Ammon's horn (tissue), 1 donor: Measurements from ENCODE around the gene CXCR2.
A peak's percentile ranks its signal among the peaks of the same experiment; 100 is the strongest.
"Not testable (repeated sequence)": the region's sequence is repeated elsewhere in the genome, so short reads cannot be mapped to it uniquely, and the experiment has no call there.

ENCODE experiments used
- DNase-seq: peaks from one replicate; pipeline ENCODE4 v3.0.0-alpha.2; 2016; ENCODE audit warnings: low spot score

Gene CXCR2

DNA sequence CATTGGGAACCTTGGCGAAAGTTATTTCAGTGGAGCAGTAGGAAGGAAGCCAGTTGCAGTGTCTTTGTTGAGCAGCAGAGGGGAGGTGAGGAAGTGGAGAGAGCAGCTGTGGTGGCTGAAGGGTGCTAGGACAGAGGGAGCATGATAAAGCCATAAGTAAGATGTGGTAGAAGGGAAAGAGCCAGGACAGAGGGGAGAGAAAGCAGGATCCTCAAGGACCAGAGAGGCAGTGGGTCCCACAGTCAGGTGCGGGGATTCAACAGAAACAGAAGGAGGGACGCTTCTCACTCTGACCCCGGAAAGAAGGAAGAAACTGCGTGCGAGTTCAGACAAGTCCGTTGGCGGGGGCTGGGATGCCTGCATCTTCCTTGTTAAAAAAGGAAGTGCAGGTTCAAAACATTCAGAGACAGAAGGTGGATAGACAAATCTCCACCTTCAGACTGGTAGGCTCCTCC is at the start of gene CXCR2:
TSS of gene CXCR2 (plus strand) at position 403 of the 455 bp plus-strand sequence. CDS start 8,774 bp downstream, outside the sequence.
- peak; percentile 20 for DNase-seq

DNA sequence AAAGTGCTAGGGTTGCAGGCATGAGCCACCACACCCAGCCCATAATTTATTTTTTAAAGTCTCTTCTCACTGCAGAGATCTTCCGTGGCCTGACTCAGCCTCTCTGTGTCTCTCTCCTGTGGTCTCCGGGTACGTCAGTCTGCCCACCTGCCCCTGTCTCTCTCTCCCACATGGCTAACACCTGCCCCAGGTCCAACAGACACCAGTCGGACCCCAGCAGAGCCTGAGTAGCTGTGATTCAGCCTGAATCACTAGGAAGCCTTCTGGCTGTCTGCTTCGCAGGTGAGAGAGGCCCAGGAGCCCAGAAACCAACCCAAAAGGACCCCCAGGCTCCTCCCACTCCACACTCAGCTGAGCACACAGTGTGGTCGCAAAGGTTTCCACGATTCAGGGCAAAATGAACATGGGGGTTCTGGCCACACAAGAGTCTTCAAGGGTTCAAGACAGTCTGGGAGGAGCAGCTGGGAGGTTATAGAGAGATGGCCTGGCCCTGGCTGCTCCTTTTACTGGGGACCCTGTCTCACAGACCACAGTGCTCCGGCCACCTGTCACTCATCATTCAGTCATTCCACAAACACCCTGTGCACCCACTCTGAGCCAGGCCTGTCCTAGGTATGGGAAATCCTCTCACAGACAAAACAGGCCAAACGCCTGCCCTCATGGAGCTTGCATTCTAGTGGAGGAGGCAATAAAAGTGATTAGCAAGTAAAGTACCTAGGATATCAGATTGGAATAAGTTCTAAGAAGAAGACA is 48.2 kb upstream of the CXCR2 start:
- no peak for DNase-seq

DNA sequence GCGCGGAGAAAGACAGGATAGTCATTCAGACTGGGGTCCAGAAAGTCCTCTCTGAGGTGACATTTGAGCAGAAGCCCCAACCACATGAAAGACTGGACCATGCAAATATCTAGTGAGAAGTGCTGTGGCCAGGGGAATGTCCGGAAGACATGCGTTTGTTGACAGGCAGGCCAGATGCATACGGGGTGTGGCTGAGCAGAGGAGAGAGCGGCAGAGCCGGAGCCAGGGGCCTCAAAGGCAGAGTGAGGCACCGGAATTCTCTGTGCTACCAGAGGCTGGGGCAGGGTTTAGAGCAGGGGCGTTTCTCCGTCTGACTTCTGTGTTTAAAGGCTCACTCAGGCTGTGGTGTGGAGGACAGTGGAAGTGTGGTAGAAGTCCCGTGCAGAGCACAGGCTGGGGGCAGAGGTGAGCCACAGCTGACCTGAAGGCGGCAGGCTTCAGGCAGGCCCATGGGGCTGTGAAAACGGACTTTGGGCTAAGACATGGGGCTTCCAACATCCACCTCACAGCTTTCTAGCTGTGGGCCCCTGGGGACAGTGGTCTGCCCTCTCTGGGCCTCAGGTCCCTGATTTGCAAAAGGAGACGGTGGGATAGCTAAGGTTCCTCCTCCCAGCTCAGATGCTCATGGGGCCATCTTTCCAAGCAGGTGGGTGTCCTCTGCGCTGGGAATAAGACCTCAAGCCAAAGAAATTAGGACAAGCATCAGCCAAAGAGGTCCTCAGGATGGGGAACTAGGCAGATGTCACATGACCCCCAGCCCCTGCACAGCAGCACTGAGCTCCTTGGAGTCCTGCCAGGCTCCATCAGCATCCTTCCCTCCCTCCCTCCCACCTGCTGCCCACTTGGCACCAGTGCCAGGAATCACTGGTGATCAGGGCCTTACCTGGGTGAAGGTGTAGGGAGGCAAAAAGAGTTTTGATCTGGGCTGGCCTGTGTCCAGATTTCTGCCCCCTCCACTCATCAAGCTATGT is 45.6 kb upstream of the CXCR2 start:
- no peak for DNase-seq

DNA sequence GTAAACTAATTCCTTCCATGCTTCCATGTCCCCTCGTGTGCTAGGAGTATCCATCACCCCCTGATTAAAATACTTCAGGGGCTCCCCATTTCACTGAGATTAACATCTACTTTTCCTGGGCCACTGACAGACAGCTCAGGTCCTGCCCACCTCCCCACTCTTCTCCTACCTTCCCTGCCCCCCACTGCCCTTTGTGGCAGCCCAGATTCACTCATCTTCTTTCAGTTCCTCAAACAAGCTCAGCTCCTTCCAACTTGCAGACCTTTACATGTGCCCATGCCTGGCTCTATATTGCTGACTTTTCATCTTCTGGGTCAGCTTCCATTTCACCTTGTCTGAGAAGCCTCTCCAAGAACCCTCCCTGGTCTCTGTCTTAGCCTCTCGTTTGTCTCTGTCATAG is 44.8 kb upstream of the CXCR2 start:
- DNase-seq = no peak

DNA sequence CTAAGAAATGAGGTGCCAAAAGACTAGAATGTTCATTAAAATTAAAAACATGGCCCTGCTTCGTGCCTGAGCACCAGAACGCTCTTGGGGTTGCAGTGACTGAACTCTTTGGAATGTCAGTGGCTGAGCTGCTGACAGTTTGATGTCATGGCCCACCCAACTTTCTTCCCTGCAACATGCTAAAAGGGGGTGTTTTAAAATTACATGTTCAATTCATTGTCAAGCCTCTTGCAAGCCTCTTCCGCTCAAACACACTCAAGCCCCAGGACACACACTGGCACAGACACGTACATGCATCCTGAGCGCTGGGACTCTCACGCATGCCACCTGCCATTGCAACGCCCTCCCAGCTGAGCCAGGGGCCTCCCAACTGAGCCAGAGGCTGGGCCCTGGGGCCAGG is 44.1 kb upstream of the CXCR2 start:
- no peak for DNase-seq

DNA sequence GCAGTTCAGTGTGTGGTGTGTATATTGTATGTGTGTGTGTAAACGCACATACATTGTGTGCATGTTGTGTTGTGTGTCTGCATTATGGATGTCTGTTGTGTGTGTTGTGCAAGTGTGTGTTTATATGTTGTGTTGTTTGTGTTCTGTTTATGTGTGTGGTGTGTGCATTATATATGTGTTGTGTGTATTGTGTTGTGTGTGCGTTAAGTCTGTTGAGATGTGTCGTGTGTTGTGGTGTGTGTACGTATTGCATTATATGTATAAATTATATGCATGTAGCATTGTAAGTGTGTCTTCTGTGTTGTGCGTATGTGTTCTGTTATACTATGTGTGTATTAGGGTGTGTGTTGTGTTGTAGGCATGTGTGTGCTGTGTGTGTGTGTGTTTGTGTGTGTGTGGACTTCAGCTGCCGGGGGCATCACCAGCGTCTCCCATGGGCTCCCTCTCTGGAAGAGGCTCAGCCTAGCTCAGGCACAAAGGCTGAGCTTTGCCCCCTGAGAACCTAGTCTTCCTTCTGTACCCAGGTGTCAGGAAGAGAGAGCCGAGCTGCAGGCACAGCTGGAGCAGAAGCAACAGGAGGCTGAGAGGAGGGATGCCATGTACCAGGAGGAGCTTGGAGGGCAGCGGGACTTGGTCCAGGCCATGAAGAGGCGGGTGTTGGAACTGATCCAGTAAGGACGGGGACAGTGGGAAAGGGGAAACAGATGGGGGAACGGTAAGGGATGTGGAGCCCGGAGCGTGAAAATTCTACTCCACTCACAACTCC is 43.1 kb upstream of the CXCR2 start:
- no peak for DNase-seq

DNA sequence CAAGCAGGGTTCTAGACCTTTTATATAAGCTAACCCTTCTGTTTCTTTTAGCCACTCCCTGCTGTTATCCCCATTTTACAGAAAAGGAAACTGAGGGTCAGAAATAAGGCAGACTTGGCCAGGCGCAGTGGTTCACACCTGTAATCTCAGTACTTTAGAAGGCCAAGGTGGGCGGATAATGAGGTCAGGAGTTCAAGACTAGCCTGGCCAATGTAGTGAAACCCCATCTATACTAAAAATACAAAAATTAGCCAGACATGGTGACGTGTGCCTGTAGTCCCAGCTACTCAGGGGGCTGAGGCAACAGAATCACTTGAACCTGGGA is 42.5 kb upstream of the CXCR2 start:
- DNase-seq = no peak

DNA sequence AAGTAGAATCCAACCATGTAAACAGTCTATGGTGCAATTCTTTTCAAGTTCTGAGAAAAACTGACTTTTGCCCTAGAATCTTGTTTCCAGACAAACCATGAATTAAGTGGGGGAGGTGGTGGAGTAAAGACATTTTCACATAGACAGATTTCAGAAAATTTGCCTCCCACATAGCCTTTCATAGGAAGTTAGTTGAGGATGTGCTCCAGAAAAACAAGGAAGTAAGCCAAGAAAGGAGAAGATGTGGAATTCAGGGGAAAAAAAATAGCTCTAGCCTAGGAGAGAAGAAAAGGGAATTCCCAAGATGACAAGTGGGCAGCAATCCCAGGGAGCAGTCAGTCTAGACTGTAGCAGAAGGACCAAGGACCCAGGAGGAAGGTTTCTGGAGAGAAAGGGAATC is 39.4 kb upstream of the CXCR2 start:
- no peak for DNase-seq

DNA sequence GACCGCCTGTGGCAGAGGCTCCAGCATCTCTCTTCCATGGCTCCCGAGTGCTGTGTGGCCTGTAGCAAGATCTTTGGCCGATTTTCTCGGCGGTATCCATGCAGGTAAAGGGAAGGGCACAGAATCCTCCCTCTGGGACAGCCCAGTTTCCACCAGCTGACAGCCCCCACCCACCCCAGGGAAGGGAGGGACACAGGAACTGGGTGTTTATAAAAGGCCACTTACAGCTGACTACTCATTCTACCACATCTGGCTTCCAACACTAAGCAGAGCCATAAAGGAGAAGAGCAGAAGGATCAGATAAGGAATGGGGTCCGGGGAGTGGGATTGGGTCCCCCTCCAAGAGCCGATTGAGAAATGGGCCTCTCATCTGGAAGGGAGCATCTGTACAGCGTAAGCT is 36.6 kb upstream of the CXCR2 start:
- no peak for DNase-seq

DNA sequence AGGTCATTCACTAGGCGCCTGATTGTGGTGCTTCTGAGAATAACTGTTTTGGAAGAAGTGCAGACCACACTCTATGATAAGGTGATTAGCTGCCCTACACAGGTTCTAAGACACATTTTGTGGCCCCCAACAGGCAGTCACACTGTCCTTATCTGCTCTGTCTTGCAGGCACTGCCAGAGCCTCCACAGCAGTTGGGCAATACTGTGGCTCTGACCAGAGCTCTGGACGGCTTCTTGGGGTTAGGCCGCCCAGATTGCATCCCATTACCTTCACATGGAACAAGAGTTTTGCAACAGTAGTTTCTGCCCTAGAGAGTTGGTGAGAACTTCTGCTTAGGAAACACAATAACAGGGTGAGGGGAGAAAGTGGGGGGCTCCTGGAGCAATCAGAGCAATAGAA is 34.1 kb upstream of the CXCR2 start:
- no peak for DNase-seq

DNA sequence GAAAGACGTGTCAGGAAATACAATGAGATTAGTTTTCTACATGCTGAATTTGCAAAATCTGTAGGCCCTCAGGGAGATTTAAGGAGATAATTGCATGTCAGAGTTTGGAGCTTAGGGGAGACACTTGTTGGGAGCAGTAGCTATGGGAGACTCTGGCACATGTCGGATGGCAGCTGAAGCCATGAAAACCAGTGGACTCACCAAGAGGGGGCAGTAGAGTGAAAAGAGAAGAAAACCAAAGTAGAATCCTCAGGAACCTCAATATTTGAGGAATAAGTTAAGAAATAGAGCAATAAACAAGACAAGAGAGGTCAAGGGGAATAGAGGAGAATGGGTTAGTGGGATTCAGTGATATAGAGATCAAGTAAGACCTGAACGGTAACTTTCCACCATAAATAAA is 31.9 kb upstream of the CXCR2 start:
- DNase-seq = no peak

DNA sequence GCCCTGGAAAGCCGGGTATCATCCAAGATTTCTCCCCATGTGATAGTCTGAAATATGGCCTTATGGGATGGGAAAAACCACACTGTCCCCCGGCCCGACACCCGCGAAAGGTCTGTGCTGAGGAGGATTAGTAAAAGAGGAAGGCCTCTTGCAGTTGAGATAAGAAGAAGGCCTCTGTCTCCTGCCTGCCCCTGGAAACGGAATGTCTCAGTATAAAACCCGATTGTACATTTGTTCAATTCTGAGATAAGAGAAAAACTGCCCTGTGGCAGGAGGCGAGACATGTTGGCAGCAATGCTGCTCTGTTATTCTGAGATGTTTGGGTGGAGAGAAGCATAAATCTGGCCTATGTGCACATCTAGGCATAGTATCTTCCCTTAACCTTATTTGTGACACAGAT is 30.0 kb upstream of the CXCR2 start:
- DNase-seq = no peak

DNA sequence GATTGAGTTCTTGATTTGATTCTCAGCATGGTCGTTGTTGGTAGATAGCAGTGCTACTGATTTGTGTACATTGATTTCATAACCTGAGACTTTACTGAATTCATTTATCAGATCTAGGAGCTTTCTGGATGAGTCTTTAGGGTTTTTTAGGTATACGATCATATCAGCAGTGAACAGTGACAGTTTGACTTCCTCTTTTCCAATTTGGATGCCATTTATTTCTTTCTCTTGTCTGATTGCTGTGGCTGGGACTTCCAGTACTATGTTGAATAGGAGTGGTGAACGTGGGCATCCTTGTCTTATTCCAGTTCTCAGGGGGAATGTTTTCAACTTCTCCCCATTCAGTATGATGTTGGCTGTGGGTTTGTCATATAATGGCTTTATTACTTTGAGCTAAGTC is 27.9 kb upstream of the CXCR2 start:
- DNase-seq = no peak

DNA sequence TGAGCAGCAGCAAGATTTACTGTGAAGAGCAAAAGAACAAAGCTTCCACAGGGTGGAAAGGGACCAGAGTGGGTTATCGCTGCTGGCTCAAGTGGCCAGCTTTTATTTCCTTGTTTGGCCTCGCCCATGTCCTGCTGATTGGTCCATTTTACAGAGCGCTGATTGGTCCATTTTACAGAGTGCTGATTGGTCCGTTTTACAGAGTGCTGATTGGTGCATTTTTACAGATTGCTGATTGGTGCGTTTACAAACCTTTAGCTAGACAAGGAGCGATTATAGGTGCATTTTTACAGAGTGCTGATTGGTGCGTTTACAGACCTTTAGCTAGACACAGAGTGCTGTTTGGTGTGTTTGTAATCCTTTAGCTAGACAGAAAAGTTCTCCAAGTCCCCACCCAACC is 17.0 kb upstream of the CXCR2 start:
- DNase-seq = not testable (repeated sequence)

DNA sequence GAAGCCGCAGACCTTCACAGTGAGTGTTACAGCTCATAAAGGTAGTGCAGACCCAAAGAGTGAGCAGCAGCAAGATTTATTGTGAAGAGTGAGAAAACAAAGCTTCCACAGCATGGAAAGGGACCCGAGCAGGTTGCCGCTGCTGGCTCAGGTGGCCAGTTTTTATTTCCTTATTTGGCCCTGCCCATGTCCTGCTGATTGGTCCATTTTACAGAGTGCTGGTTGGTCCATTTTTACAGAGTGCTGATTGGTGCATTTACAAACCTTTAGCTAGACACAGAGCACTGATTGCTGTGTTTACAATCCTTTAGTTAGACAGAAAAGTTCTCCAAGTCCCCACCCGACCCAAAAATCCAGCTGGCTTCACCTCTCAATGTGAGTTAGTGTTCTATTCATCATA is 4.0 kb upstream of the CXCR2 start:
- not testable (repeated sequence) for DNase-seq

DNA sequence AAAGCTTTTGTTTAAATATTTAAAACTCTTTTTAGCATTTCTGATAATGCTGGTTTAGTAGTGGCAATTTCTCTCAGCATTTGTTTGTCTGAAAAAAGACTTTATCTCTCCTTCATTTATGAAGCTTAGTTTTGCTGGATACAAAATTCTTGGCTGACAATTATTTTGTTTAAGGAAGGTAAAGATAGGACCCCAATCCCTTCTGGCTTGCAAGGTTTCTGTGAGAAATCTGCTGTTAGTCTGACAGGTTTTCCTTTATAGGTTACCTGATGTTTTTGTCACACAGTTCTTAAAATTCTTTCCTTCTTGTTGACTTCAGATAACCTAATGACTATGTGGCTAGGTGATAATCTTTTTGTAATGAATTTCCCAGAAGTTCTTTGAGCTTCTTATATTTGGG is 3.5 kb upstream of the CXCR2 start:
- not testable (repeated sequence) for DNase-seq

DNA sequence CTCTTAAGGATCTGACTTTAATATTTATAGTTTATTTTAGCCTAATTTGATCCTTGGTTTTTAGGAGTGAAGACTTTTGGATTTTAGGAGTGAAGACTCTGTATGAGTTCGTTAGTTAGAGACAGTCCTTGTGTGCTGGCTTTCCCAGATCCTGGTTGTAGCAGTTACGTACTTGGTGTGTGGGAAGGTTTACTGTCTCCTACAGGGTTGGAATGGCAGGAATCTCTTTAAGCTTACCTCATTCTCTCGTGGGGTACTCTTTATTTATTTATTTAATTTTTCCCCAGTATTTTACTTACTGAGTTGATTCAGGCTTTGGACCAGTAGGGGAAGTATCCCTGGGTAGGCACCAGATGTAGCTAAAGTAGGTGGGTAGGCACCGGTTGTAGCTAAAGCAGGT is 1.8 kb upstream of the CXCR2 start:
- no peak for DNase-seq

DNA sequence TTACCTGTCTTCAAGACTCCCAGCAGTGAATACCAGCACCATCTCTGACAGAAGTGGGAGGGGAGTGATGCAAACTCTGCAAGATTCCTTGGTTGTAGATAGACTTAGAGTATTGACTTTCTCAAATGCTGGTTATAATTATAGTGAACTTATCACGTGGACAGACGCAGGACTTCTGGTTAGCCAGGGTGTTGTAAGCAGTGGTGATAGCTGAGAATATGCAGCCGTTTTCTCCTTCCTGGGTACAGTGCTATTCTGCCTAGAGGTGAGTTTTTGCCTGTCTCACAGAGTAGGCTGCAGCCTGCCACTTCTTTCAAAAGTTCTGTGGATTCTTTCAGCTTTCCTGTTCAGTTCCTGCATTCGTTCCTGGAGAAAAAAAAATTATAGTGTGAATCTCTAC is 733 bp upstream of the CXCR2 start:
- no peak for DNase-seq

DNA sequence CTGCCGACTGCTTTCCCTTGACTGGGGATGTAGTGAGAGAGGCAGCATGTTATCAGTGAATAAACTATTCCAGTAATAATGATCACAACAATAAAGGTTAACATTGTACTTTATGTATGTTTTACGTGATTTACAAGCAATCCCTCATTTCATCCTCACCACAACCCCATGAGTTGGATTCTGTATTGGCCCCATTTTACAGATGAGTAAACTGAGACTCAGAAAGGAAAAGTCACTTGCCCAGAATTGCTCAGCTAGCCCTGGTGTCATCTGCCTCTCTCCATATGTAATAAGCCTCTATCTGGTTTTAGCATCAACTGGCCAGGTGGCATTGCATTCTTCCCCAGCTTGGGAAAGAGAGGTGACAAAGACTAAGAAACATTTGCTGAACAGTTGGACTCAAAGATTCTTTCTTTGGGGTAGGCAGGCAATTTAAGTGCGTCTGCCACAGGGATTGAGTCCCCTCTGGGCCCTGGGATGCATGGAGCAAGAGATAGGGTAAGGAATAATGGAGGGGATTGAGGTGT is 2.2 kb downstream of the CXCR2 start:
- DNase-seq = no peak

DNA sequence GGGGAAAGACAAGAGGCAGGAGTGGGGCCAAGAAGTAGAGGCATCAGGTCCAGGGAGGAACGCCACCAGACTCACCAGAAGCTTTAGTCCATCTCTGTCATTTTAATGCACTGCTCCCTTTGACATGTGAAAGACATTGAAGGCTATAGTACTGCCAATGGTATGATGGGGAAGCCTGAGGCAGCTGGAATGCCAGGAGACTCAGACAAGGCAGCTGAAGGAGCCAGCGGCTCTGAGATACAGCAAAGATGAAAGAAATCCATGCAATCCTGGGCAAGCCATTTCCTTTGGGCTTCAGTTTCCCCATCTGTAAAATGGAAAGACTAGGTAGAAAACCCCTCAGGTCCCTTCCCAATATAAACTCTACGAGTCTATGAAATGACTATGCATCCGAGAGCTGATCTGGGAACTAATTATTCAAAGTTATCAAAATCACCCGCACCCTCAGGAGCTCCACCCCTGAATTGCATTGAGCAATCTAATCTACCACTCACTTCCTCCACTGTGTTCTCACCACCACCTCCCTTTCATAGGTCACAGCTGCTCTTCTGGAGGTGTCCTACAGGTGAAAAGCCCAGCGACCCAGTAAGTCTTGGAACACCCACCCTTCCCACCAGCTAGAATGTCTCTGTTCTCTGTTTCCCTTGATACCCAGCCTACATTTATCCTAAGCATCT is 3.1 kb downstream of the CXCR2 start:
- DNase-seq = no peak

DNA sequence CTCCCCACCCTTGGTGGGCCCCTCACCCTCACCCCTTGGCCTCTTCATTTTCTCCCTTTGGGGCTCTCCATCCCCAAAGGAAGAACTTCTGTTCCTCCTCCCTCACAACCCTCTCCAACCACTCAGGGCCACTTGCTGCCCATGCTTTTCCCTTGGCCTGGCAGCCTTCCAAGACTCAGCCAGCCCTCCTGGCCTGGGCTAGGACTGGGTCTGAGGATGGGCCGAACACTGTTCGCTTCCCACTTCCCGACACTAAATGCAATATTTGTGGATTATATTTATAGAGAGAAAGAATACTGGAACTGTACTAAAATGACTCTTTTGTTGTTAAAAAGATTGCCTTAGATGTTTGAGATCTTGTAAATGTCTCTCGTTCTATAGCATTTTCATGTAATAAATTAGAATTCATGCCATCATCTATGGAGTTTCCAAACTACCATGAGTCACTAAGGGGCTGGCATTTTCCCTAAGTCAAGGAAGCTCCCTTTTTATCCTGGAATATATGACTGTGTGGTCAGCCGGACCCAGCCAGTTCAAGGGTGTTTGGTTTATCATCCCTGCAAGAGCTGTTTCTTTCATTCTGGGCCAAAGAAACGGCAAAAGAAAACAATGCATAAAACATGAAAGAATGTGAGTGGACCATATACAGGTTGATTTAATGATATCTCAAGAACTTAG is 3.8 kb downstream of the CXCR2 start:
- no peak for DNase-seq
